Trophoblast cell (in vitro differentiated cells and primary cell): ENCODE data around the gene ASB2.

ENCODE experiments used
- DNase-seq, 2 donors: peaks; one replicate each; pipeline ENCODE4 v3.0.0-alpha.2; 2016
- H2AFZ ChIP-seq: 2 replicates; pipeline ENCODE4 v1.6.1; 2013; ENCODE audit warnings: low read length, moderate library complexity, mild to moderate bottlenecking; ENCODE audit not compliant: insufficient read depth, poor library complexity
- H2AK5ac ChIP-seq: 2 replicates; pipeline ENCODE4 v1.6.1; 2013; ENCODE audit warnings: mild to moderate bottlenecking, low read length
- H2BK120ac ChIP-seq: 2 replicates; pipeline ENCODE4 v1.6.1; 2013; ENCODE audit warnings: low read length, mild to moderate bottlenecking, moderate library complexity; ENCODE audit not compliant: insufficient read depth, poor library complexity
- H2BK12ac ChIP-seq: 2 replicates; pipeline ENCODE4 v1.6.1; 2013; ENCODE audit warnings: mild to moderate bottlenecking, low read length, moderate library complexity
- H2BK5ac ChIP-seq: 2 replicates; pipeline ENCODE4 v1.6.1; 2013; ENCODE audit warnings: low read length, low read depth, moderate library complexity, mild to moderate bottlenecking; ENCODE audit not compliant: poor library complexity
- H3K14ac ChIP-seq: 2 replicates; pipeline ENCODE4 v1.6.1; 2013; ENCODE audit warnings: mild to moderate bottlenecking, low read length
- H3K18ac ChIP-seq: 2 replicates; pipeline ENCODE4 v1.6.1; 2013; ENCODE audit warnings: mild to moderate bottlenecking, low read length
- H3K23ac ChIP-seq: 2 replicates; pipeline ENCODE4 v1.6.1; 2013; ENCODE audit warnings: low read length
- H3K27ac ChIP-seq: 2 replicates; pipeline ENCODE4 v1.5.1; 2013; ENCODE audit warnings: low read depth, mild to moderate bottlenecking, inconsistent platforms, low read length, moderate library complexity
- H3K27me3 ChIP-seq: 2 replicates; pipeline ENCODE4 v1.6.1; 2013; ENCODE audit warnings: inconsistent platforms, mild to moderate bottlenecking, low read length, moderate library complexity; ENCODE audit not compliant: insufficient read depth
- H3K36me3 ChIP-seq, 2 experiments: 1 replicate in 1 of 2; 2 replicates in 1 of 2; pipeline ENCODE4 v1.6.1; 2013; ENCODE audit warnings: low read length in 2 of 2, mild to moderate bottlenecking in 2 of 2, moderate library complexity in 1 of 2; ENCODE audit not compliant: insufficient read depth in 2 of 2, control insufficient read depth in 1 of 2
- H3K4ac ChIP-seq: 2 replicates; pipeline ENCODE4 v1.6.1; 2013; ENCODE audit warnings: low read depth, mild to moderate bottlenecking, low read length, moderate library complexity
- H3K4me1 ChIP-seq, 2 experiments: 1 replicate in 1 of 2; 2 replicates in 1 of 2; pipeline ENCODE4 v1.6.1; 2013; ENCODE audit warnings: low read length in 2 of 2, mild to moderate bottlenecking in 2 of 2, moderate library complexity in 1 of 2; ENCODE audit not compliant: insufficient read depth in 2 of 2, control insufficient read depth in 1 of 2
- H3K4me2 ChIP-seq: 2 replicates; pipeline ENCODE4 v1.6.1; 2013; ENCODE audit warnings: inconsistent platforms, mild to moderate bottlenecking, low read length, moderate library complexity
- H3K4me3 ChIP-seq: 2 replicates; pipeline ENCODE4 v1.5.1; 2013; ENCODE audit warnings: mild to moderate bottlenecking, low read depth, low read length, inconsistent platforms
- H3K79me1 ChIP-seq: one replicate; pipeline ENCODE4 v1.6.1; 2013; ENCODE audit warnings: low read length
- H3K79me2 ChIP-seq: 2 replicates; pipeline ENCODE4 v1.6.1; 2013; ENCODE audit warnings: low read length, mild to moderate bottlenecking; ENCODE audit not compliant: control insufficient read depth, insufficient read depth, poor library complexity
- H3K9ac ChIP-seq: 2 replicates; pipeline ENCODE4 v1.6.1; 2013; ENCODE audit warnings: mild to moderate bottlenecking, low read length
- H3K9me3 ChIP-seq: 2 replicates; pipeline ENCODE4 v1.6.1; 2013; ENCODE audit warnings: low read depth, mild to moderate bottlenecking, control low read depth, inconsistent platforms, low read length; ENCODE audit not compliant: insufficient read depth
- H4K12ac ChIP-seq: 2 replicates; pipeline ENCODE4 v1.6.1; 2013; ENCODE audit warnings: low read depth, mild to moderate bottlenecking, low read length, moderate library complexity
- H4K8ac ChIP-seq: 2 replicates; pipeline ENCODE4 v1.6.1; 2013; ENCODE audit warnings: low read depth, mild to moderate bottlenecking, low read length, moderate library complexity
- H4K91ac ChIP-seq: one replicate; pipeline ENCODE4 v1.6.1; 2013; ENCODE audit warnings: low read depth, mild to moderate bottlenecking, low read length, moderate library complexity
- WGBS: extraction: QIAGEN DNeasy Blood & Tissue Kit; methylation state at CpG from one replicate; pipeline ENCODE4 v1.1.7; 2013; ENCODE audit warnings: missing lambda C conversion rate; ENCODE audit not compliant: insufficient read length, insufficient coverage; ENCODE audit errors: extremely low coverage; 5-methylcytosine and 5-hydroxymethylcytosine counted together

Gene ASB2

GRCh38 chr14:93947282-93947681 is 29.1 kb downstream of the ASB2 start:
- Histone ChIP-seq H2AFZ (no peak overlapping the region), H3K27ac (no peak overlapping the region), H3K27me3 (no peaks in the 10 kb centered on the region), H2BK5ac (no peak overlapping the region), H3K79me1 (no peaks in the 10 kb centered on the region), H2BK120ac (peak overlapping the region; percentile 24), H3K79me2 (no peaks in the 10 kb centered on the region), H3K18ac (no peak overlapping the region), H3K4ac (no peak overlapping the region), H3K36me3 (no peaks in the 10 kb centered on the region), H3K4me1 (peaks cover 6 to 14% of the 10 kb centered on the region in 2 experiments), H3K14ac (no peak overlapping the region), H3K23ac (no peak overlapping the region), H3K9ac (no peak overlapping the region), H4K8ac (no peak overlapping the region), H4K91ac (no peak overlapping the region), H2BK12ac (no peak overlapping the region), H3K4me2 (no peak overlapping the region), H2AK5ac (peak overlapping the region; percentile 43), H4K12ac (no peak overlapping the region), H3K4me3 (no peak overlapping the region), H3K9me3 (peaks cover 5% of the 10 kb centered on the region)
- no CpG with 5 or more reads among the region's 19 CpGs for WGBS
- DNase-seq, result no peak

- Histone ChIP-seq H3K4ac (no peak overlapping the region), H2BK12ac (no peak overlapping the region), H3K79me2 (no peaks in the 10 kb centered on the region), H2BK5ac (no peak overlapping the region), H2BK120ac (no peak overlapping the region), H3K9me3 (peaks cover 5% of the 10 kb centered on the region), H3K27me3 (no peaks in the 10 kb centered on the region), H3K79me1 (no peaks in the 10 kb centered on the region), H3K14ac (no peak overlapping the region), H3K9ac (no peak overlapping the region), H3K4me2 (no peak overlapping the region), H4K12ac (no peak overlapping the region), H3K18ac (no peak overlapping the region), H3K36me3 (no peaks in the 10 kb centered on the region), H4K8ac (no peak overlapping the region), H4K91ac (no peak overlapping the region), H2AFZ (no peak overlapping the region), H3K4me3 (no peak overlapping the region), H3K27ac (no peak overlapping the region), H2AK5ac (no peak overlapping the region), H3K4me1 (peaks cover 6 to 14% of the 10 kb centered on the region in 2 experiments), H3K23ac (no peak overlapping the region)
- peak; percentile 69 to 87 for DNase-seq
- WGBS, result no CpG with 5 or more reads among the region's 7 CpGs
Measured at GRCh38 chr14:93946541-93947090, 29.8 kb downstream of the ASB2 start.

GRCh38 chr14:93946104-93946503 is 30.3 kb downstream of the ASB2 start:
- WGBS, result no CpG with 5 or more reads among the region's 6 CpGs

GRCh38 chr14:93945070-93945399 is 31.3 kb downstream of the ASB2 start:
- no peaks in the 10 kb centered on the region for H3K79me2 ChIP-seq
- H3K4me3 ChIP-seq, result no peak overlapping the region
- H3K36me3 ChIP-seq, result no peaks in the 10 kb centered on the region
- H3K4ac ChIP-seq, result no peak overlapping the region
- H2AK5ac ChIP-seq, result no peak overlapping the region
- no peak for DNase-seq
- no peak overlapping the region for H3K4me2 ChIP-seq
- no peak overlapping the region for H2AFZ ChIP-seq
- WGBS, result no CpG with 5 or more reads among the region's 5 CpGs
- no peak overlapping the region for H4K91ac ChIP-seq
- no peak overlapping the region for H2BK12ac ChIP-seq
- H3K79me1 ChIP-seq, result no peaks in the 10 kb centered on the region
- H3K18ac ChIP-seq, result no peak overlapping the region
- no peak overlapping the region for H2BK120ac ChIP-seq
- no peak overlapping the region for H3K27ac ChIP-seq
- H3K9me3 ChIP-seq, result peaks cover 5% of the 10 kb centered on the region
- H3K14ac ChIP-seq, result no peak overlapping the region
- no peaks in the 10 kb centered on the region for H3K27me3 ChIP-seq
- no peak overlapping the region for H4K12ac ChIP-seq
- peaks cover 6 to 14% of the 10 kb centered on the region in 2 experiments for H3K4me1 ChIP-seq
- H2BK5ac ChIP-seq, result no peak overlapping the region
- H3K23ac ChIP-seq, result no peak overlapping the region
- H3K9ac ChIP-seq, result no peak overlapping the region
- no peak overlapping the region for H4K8ac ChIP-seq

More at GRCh38 chr14:93946104-93946503, 30.3 kb downstream of the ASB2 start:
- H3K27me3 ChIP-seq, result no peaks in the 10 kb centered on the region
- no peak overlapping the region for H3K23ac ChIP-seq
- no peak overlapping the region for H2BK120ac ChIP-seq
- H3K4ac ChIP-seq, result no peak overlapping the region
- H3K18ac ChIP-seq, result no peak overlapping the region
- H3K4me1 ChIP-seq, result peaks cover 6 to 14% of the 10 kb centered on the region in 2 experiments
- H4K8ac ChIP-seq, result no peak overlapping the region
- no peak overlapping the region for H4K91ac ChIP-seq
- peak; percentile 96 to 99 for DNase-seq
- H3K4me2 ChIP-seq, result no peak overlapping the region
- H3K14ac ChIP-seq, result no peak overlapping the region
- no peak overlapping the region for H2AK5ac ChIP-seq
- no peak overlapping the region for H3K4me3 ChIP-seq
- peaks cover 5% of the 10 kb centered on the region for H3K9me3 ChIP-seq
- no peak overlapping the region for H4K12ac ChIP-seq
- H3K9ac ChIP-seq, result no peak overlapping the region
- no peaks in the 10 kb centered on the region for H3K36me3 ChIP-seq
- H2BK12ac ChIP-seq, result no peak overlapping the region
- no peak overlapping the region for H2BK5ac ChIP-seq
- H3K79me1 ChIP-seq, result no peaks in the 10 kb centered on the region
- no peaks in the 10 kb centered on the region for H3K79me2 ChIP-seq
- no peak overlapping the region for H2AFZ ChIP-seq
- no peak overlapping the region for H3K27ac ChIP-seq
